GM23338 (cell line): ENCODE data around the gene PTPN5. TPM values are rescaled to one million over a fixed set of nuclear protein-coding genes. Genes with fewer than 3 reads are reported as not detected.
A peak's percentile ranks its signal among the peaks of the same experiment; 100 is the strongest.

Source experiments
- ATAC-seq: fragments of 200-7000 bp; cut with Tn5 transposase; 3 replicates; pipeline ENCODE4 v1.9.1; 2020
- DNase-seq: peaks from one replicate; pipeline ENCODE4 v3.0.0-alpha.2; 2015; ENCODE audit warnings: low spot score
- H2AFZ ChIP-seq: fragments of 200-600 bp; sonication (generic); 2 replicates; pipeline ENCODE4 v1.8.0; 2016; ENCODE audit warnings: antibody characterized with exemption, mild to moderate bottlenecking, moderate library complexity
- H3F3A ChIP-seq: fragments of 200-600 bp; sonication (generic); replicated peaks from 2 replicates; pipeline ENCODE4 v1.8.0; 2017; ENCODE audit warnings: antibody characterized with exemption, mixed run types, low read depth
- H3K27ac ChIP-seq: fragments of 200-600 bp; sonication (generic); 2 replicates; pipeline ENCODE4 v1.6.1; 2016; ENCODE audit warnings: low read depth
- H3K27me3 ChIP-seq: fragments of 200-600 bp; sonication (generic); 2 replicates; pipeline ENCODE4 v1.8.0; 2016; ENCODE audit warnings: mild to moderate bottlenecking, mixed run types, moderate library complexity; ENCODE audit not compliant: insufficient read depth
- H3K36me3 ChIP-seq: fragments of 200-600 bp; sonication (generic); 2 replicates; pipeline ENCODE4 v1.8.0; 2016; ENCODE audit warnings: mild to moderate bottlenecking; ENCODE audit not compliant: insufficient read depth
- H3K4me1 ChIP-seq: fragments of 200-600 bp; sonication (generic); 2 replicates; pipeline ENCODE4 v1.8.0; 2016; ENCODE audit warnings: mild to moderate bottlenecking, moderate library complexity; ENCODE audit not compliant: insufficient read depth
- H3K4me2 ChIP-seq: fragments of 200-600 bp; sonication (generic); 2 replicates; pipeline ENCODE4 v1.7.1; 2017; ENCODE audit warnings: mixed run types
- H3K4me3 ChIP-seq: fragments of 200-600 bp; sonication (generic); 2 replicates; pipeline ENCODE4 v1.6.1; 2016; ENCODE audit warnings: mixed run types
- H3K79me2 ChIP-seq: fragments of 200-600 bp; sonication (generic); replicated peaks from 2 replicates; pipeline ENCODE4 v1.8.0; 2017; ENCODE audit warnings: mild to moderate bottlenecking; ENCODE audit not compliant: insufficient read depth
- H3K9me2 ChIP-seq: fragments of 200-600 bp; sonication (generic); 2 replicates; pipeline ENCODE4 v1.8.0; 2017; ENCODE audit not compliant: insufficient read depth
- H4K20me1 ChIP-seq: fragments of 200-600 bp; sonication (generic); replicated peaks from 2 replicates; pipeline ENCODE4 v1.8.0; 2017; ENCODE audit warnings: mild to moderate bottlenecking; ENCODE audit not compliant: insufficient read depth
- H3K27ac Mint-ChIP-seq: 2 replicates; pipeline ENCODE4 v1.8.0; 2020; ENCODE audit warnings: inconsistent platforms, mild to moderate bottlenecking, moderate library complexity, mixed read lengths
- H3K27me3 Mint-ChIP-seq: 3 replicates; pipeline ENCODE4 v1.8.0; 2022; ENCODE audit warnings: low read depth, mild to moderate bottlenecking, moderate library complexity, mixed read lengths, inconsistent platforms; ENCODE audit not compliant: insufficient read depth, poor library complexity
- H3K36me3 Mint-ChIP-seq: 3 replicates; pipeline ENCODE4 v1.8.0; 2021; ENCODE audit warnings: low read depth, mild to moderate bottlenecking, inconsistent platforms, moderate library complexity, mixed read lengths
- H3K4me1 Mint-ChIP-seq: 3 replicates; pipeline ENCODE4 v1.8.0; 2020; ENCODE audit warnings: mild to moderate bottlenecking, inconsistent platforms, mixed read lengths
- H3K4me3 Mint-ChIP-seq: 3 replicates; pipeline ENCODE4 v1.8.0; 2021; ENCODE audit warnings: moderate library complexity, mild to moderate bottlenecking, inconsistent platforms, mixed read lengths
- H3K9me3 Mint-ChIP-seq: 3 replicates; pipeline ENCODE4 v1.8.0; 2020; ENCODE audit warnings: moderate library complexity, mild to moderate bottlenecking, inconsistent platforms, mixed read lengths
- ETS1 ChIP-seq: IDR thresholded peaks from 2 replicates; pipeline ENCODE4 v1.6.1; 2016; ENCODE audit warnings: antibody characterized with exemption
- EZH2 ChIP-seq: fragments of 200-600 bp; sonication (generic); IDR thresholded peaks from one replicate; pipeline ENCODE4 v1.8.0; 2017; ENCODE audit warnings: antibody characterized with exemption, mild to moderate bottlenecking, low read depth; ENCODE audit not compliant: unreplicated experiment
- EZH2phosphoT487 ChIP-seq: fragments of 200-600 bp; sonication (generic); IDR thresholded peaks from one replicate; pipeline ENCODE4 v1.8.1; 2018; ENCODE audit warnings: antibody characterized with exemption; ENCODE audit not compliant: unreplicated experiment
- JUNB ChIP-seq: IDR thresholded peaks from one replicate; pipeline ENCODE4 v1.6.1; 2016; ENCODE audit warnings: antibody characterized with exemption; ENCODE audit not compliant: unreplicated experiment
- NANOG ChIP-seq: IDR thresholded peaks from 2 replicates; pipeline ENCODE4 v1.6.1; 2016; ENCODE audit warnings: antibody characterized with exemption, borderline replicate concordance
- POLR2AphosphoS5 ChIP-seq: IDR thresholded peaks from 2 replicates; pipeline ENCODE4 v1.6.1; 2016; ENCODE audit warnings: antibody characterized with exemption, low read depth
- REST ChIP-seq: IDR thresholded peaks from one replicate; pipeline ENCODE4 v1.6.1; 2018; ENCODE audit warnings: antibody characterized with exemption; ENCODE audit not compliant: unreplicated experiment
- STAT1 ChIP-seq: IDR thresholded peaks from one replicate; pipeline ENCODE4 v1.6.1; 2016; ENCODE audit warnings: antibody characterized with exemption; ENCODE audit not compliant: unreplicated experiment
- ZNF114 ChIP-seq: fragments of 250-450 bp; sonication (Bioruptor Pico); IDR thresholded peaks from 2 replicates; pipeline ENCODE4 v1.5.0; 2020; ENCODE audit warnings: mild to moderate bottlenecking, moderate library complexity
- ZNF462 ChIP-seq: fragments of 250-450 bp; sonication (Bioruptor Pico); IDR thresholded peaks from 2 replicates; pipeline ENCODE4 v1.5.0; 2020; ENCODE audit warnings: mild to moderate bottlenecking, moderate library complexity
- polyA plus RNA-seq: library from polyadenylated mRNA; unstranded; fragments of >200 nt; fragmentation: Nextera tagmentation; extraction: Ambion mirVana; gene quantifications from 2 replicates; pipeline ENCODE4 v1.2.1, GENCODE V29; 2016
- total RNA-seq: library from RNA; depleted of rRNA; stranded (reverse); fragments of >200 nt; shearing (Covaris generic); gene quantifications from 2 replicates; pipeline ENCODE4 v1.2.3, GENCODE V29; 2014

The PTPN5 gene
- total and polyA plus RNA-seq, 2 experiments from 2014 or later = 3.7 to 5.7 TPM

- TF ChIP-seq ZNF462 (CRISPR knock-in tag) (no peak), ETS1 (no peak)
Observed at GRCh38 chr11:18698341-18699268, 93.0 kb downstream of the PTPN5 start, which contains the start of gene TMEM86A (continued).

GRCh38 chr11:18697576-18697975, 94.0 kb downstream of the PTPN5 start:
- Mint-ChIP-seq H3K4me3 (no peak overlapping the region), H3K9me3 (no peaks in the 10 kb centered on the region), H3K4me1 (peaks cover 7% of the 10 kb centered on the region; the same call in 2 of the 3 replicates), H3K27me3 (peaks cover 13% of the 10 kb centered on the region), H3K27ac (no peak overlapping the region), H3K36me3 (no peaks in the 10 kb centered on the region; the same call in 2 of the 3 replicates)
- H3K27ac ChIP-seq = no peak overlapping the region
- no peaks in the 10 kb centered on the region for H3K79me2 ChIP-seq
- H3K27me3 ChIP-seq = peaks cover 10% of the 10 kb centered on the region; the same call in 1 of the 2 replicates
- no peak for DNase-seq
- H3K4me3 ChIP-seq = peak overlapping the region; percentile 76
- no peaks in the 10 kb centered on the region for H4K20me1 ChIP-seq
- no peak for ATAC-seq
- no peak overlapping the region for H3K4me2 ChIP-seq
- no peaks in the 10 kb centered on the region for H3K9me2 ChIP-seq
- peaks cover 7% of the 10 kb centered on the region; the same call in 1 of the 2 replicates for H3K4me1 ChIP-seq
- 0 out of 2 replicates have a peak, but pooled peaks cover 2% of the 10 kb centered on the region for H3F3A ChIP-seq
- H3K36me3 ChIP-seq = no peaks in the 10 kb centered on the region
- peak overlapping the region; percentile 100 for H2AFZ ChIP-seq
- no peak for TF ChIP-seq STAT1
- TF ChIP-seq ZNF114 = no peak
- TF ChIP-seq NANOG = no peak
- no peak for TF ChIP-seq POLR2AphosphoS5
- no peak for TF ChIP-seq REST
- TF ChIP-seq JUNB = no peak
- TF ChIP-seq EZH2phosphoT487 = no peak
- TF ChIP-seq EZH2 = no peak
